Measurements from ENCODE around the gene ABL1.

Gene ABL1

GRCh38 chr9:130921300-130921988 lies 86.4 kb downstream of the ABL1 start:
- H3K4me1 ChIP-seq (ENCODE audit: control extremely low read depth in 1 of 4, control insufficient read depth in 4 of 4, insufficient read depth in 4 of 4, low read length in 3 of 4): no peaks in the 10 kb centered on the region
- 84% methylated on average over 28 of the region's 29 CpGs for WGBS (ENCODE audit: insufficient coverage)
- peaks cover 0 to 75% (median 17%) of the 10 kb centered on the region in 5 experiments for H3K27me3 ChIP-seq (replicated peaks in 2 of 5; ENCODE audit: control insufficient read depth in 4 of 5, insufficient read depth in 5 of 5, low read length in 4 of 5)
- no peak for DNase-seq
- ChIA-PET POLR2A (no interaction called here), CTCF (interaction anchor here (1.0 kb wide), 1 partner anchor 33 kb away, joined by 3 read pairs; no protein-coding TSS in a partner anchor)
- no peak overlapping the region for H3K4me3 ChIP-seq (ENCODE audit: control insufficient read depth in 1 of 7, extremely low read depth in 1 of 7, insufficient read depth in 4 of 7, low read depth in 2 of 7, low read length in 6 of 7)
- H3K36me3 ChIP-seq (ENCODE audit: control insufficient read depth in 4 of 4, insufficient read depth in 4 of 4, low read length in 3 of 4): no peaks in the 10 kb centered on the region
- no peak overlapping the region for H3K27ac ChIP-seq (ENCODE audit: insufficient read depth in 1 of 2, low read depth in 1 of 2, low read length in 2 of 2, poor library complexity in 1 of 2, severe bottlenecking in 2 of 2)
- H3K9me3 ChIP-seq (ENCODE audit: control extremely low read depth in 1 of 5, control insufficient read depth in 4 of 5, insufficient read depth in 2 of 5, low read depth in 1 of 5, low read length in 4 of 5): no peaks in the 10 kb centered on the region

GRCh38 chr9:130921989-130922892 lies 87.2 kb downstream of the ABL1 start:
- Histone ChIP-seq H3K36me3 (ENCODE audit: control insufficient read depth in 4 of 4, insufficient read depth in 4 of 4, low read length in 3 of 4) (no peaks in the 10 kb centered on the region), H3K9me3 (ENCODE audit: control extremely low read depth in 1 of 5, control insufficient read depth in 4 of 5, insufficient read depth in 2 of 5, low read depth in 1 of 5, low read length in 4 of 5) (no peaks in the 10 kb centered on the region), H3K4me3 (ENCODE audit: control insufficient read depth in 1 of 7, extremely low read depth in 1 of 7, insufficient read depth in 4 of 7, low read depth in 2 of 7, low read length in 6 of 7) (no peak overlapping the region), H3K27me3 (replicated peaks in 2 of 5; ENCODE audit: control insufficient read depth in 4 of 5, insufficient read depth in 5 of 5, low read length in 4 of 5) (peaks cover 0 to 73% (median 16%) of the 10 kb centered on the region in 5 experiments), H3K4me1 (ENCODE audit: control extremely low read depth in 1 of 4, control insufficient read depth in 4 of 4, insufficient read depth in 4 of 4, low read length in 3 of 4) (no peaks in the 10 kb centered on the region), H3K27ac (ENCODE audit: insufficient read depth in 1 of 2, low read depth in 1 of 2, low read length in 2 of 2, poor library complexity in 1 of 2, severe bottlenecking in 2 of 2) (no peak overlapping the region)
- ChIA-PET CTCF (interaction anchor here (1.0 kb wide), 1 partner anchor 34 kb away, joined by 3 read pairs; no protein-coding TSS in a partner anchor), POLR2A (no interaction called here)
- WGBS (ENCODE audit: insufficient coverage): 87% methylated on average over 29 of the region's 31 CpGs
- no peak for DNase-seq

- CTCF ChIA-PET: no interaction called here
- H3K27me3 ChIP-seq (replicated peaks in 2 of 5; ENCODE audit: control insufficient read depth in 4 of 5, insufficient read depth in 5 of 5, low read length in 4 of 5): peaks cover 0 to 65% (median 13%) of the 10 kb centered on the region in 5 experiments
- 77% methylated on average over 16 of the region's 16 CpGs for WGBS (ENCODE audit: insufficient coverage)
Observed at GRCh38 chr9:130922893-130923610, 88.0 kb downstream of the ABL1 start.

GRCh38 chr9:130923611-130924447 lies 88.8 kb downstream of the ABL1 start:
- Histone ChIP-seq H3K4me1 (ENCODE audit: control extremely low read depth in 1 of 4, control insufficient read depth in 4 of 4, insufficient read depth in 4 of 4, low read length in 3 of 4) (no peaks in the 10 kb centered on the region), H3K36me3 (ENCODE audit: control insufficient read depth in 4 of 4, insufficient read depth in 4 of 4, low read length in 3 of 4) (no peaks in the 10 kb centered on the region), H3K27me3 (replicated peaks in 2 of 5; ENCODE audit: control insufficient read depth in 4 of 5, insufficient read depth in 5 of 5, low read length in 4 of 5) (peaks cover 0 to 57% (median 10%) of the 10 kb centered on the region in 5 experiments), H3K9me3 (ENCODE audit: control extremely low read depth in 1 of 5, control insufficient read depth in 4 of 5, insufficient read depth in 2 of 5, low read depth in 1 of 5, low read length in 4 of 5) (no peaks in the 10 kb centered on the region), H3K4me3 (ENCODE audit: control insufficient read depth in 1 of 7, extremely low read depth in 1 of 7, insufficient read depth in 4 of 7, low read depth in 2 of 7, low read length in 6 of 7) (no peak overlapping the region), H3K27ac (ENCODE audit: insufficient read depth in 1 of 2, low read depth in 1 of 2, low read length in 2 of 2, poor library complexity in 1 of 2, severe bottlenecking in 2 of 2) (no peak overlapping the region)
- CTCF ChIA-PET: no interaction called here
- 90% methylated on average over 39 of the region's 42 CpGs for WGBS (ENCODE audit: insufficient coverage)
- POLR2A ChIA-PET: no interaction called here
- no peak for DNase-seq

More at GRCh38 chr9:130922893-130923610, 88.0 kb downstream of the ABL1 start:
- no peak for DNase-seq
- H3K9me3 ChIP-seq (ENCODE audit: control extremely low read depth in 1 of 5, control insufficient read depth in 4 of 5, insufficient read depth in 2 of 5, low read depth in 1 of 5, low read length in 4 of 5): no peaks in the 10 kb centered on the region
- no peaks in the 10 kb centered on the region for H3K4me1 ChIP-seq (ENCODE audit: control extremely low read depth in 1 of 4, control insufficient read depth in 4 of 4, insufficient read depth in 4 of 4, low read length in 3 of 4)
- H3K36me3 ChIP-seq (ENCODE audit: control insufficient read depth in 4 of 4, insufficient read depth in 4 of 4, low read length in 3 of 4): no peaks in the 10 kb centered on the region
- POLR2A ChIA-PET: no interaction called here
- no peak overlapping the region for H3K4me3 ChIP-seq (ENCODE audit: control insufficient read depth in 1 of 7, extremely low read depth in 1 of 7, insufficient read depth in 4 of 7, low read depth in 2 of 7, low read length in 6 of 7)
- no peak overlapping the region for H3K27ac ChIP-seq (ENCODE audit: insufficient read depth in 1 of 2, low read depth in 1 of 2, low read length in 2 of 2, poor library complexity in 1 of 2, severe bottlenecking in 2 of 2)

DNA sequence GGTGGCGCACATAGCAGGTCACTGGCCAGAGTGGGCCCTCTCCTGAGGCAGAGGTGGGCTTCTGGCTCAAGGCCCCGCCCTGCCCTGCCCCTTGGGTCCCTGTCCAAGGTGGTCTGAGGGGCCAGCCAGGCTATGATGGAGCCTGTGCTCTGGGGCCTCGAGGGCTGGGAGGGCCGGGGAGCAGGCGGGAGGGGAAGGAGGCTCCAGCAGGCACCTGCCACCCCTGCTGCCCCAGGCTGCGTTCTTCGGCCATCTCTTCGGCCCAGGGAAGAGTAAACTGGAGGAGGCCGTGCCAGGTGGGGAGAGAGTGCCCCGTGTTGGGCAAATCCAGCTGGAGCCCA lies 89.4 kb downstream of the ABL1 start:
- H3K27me3 ChIP-seq (replicated peaks in 2 of 5; ENCODE audit: control insufficient read depth in 4 of 5, insufficient read depth in 5 of 5, low read length in 4 of 5): peaks cover 0 to 54% (median 10%) of the 10 kb centered on the region in 5 experiments
- H3K36me3 ChIP-seq (ENCODE audit: control insufficient read depth in 4 of 4, insufficient read depth in 4 of 4, low read length in 3 of 4): no peaks in the 10 kb centered on the region
- H3K9me3 ChIP-seq (ENCODE audit: control extremely low read depth in 1 of 5, control insufficient read depth in 4 of 5, insufficient read depth in 2 of 5, low read depth in 1 of 5, low read length in 4 of 5): no peaks in the 10 kb centered on the region
- no peak overlapping the region for H3K27ac ChIP-seq (ENCODE audit: insufficient read depth in 1 of 2, low read depth in 1 of 2, low read length in 2 of 2, poor library complexity in 1 of 2, severe bottlenecking in 2 of 2)
- CTCF ChIA-PET: no interaction called here
- WGBS (ENCODE audit: insufficient coverage): 91% methylated on average over 9 of the region's 10 CpGs
- H3K4me1 ChIP-seq (ENCODE audit: control extremely low read depth in 1 of 4, control insufficient read depth in 4 of 4, insufficient read depth in 4 of 4, low read length in 3 of 4): no peaks in the 10 kb centered on the region
- DNase-seq: no peak
- POLR2A ChIA-PET: no interaction called here
- H3K4me3 ChIP-seq (ENCODE audit: control insufficient read depth in 1 of 7, extremely low read depth in 1 of 7, insufficient read depth in 4 of 7, low read depth in 2 of 7, low read length in 6 of 7): no peak overlapping the region

DNA sequence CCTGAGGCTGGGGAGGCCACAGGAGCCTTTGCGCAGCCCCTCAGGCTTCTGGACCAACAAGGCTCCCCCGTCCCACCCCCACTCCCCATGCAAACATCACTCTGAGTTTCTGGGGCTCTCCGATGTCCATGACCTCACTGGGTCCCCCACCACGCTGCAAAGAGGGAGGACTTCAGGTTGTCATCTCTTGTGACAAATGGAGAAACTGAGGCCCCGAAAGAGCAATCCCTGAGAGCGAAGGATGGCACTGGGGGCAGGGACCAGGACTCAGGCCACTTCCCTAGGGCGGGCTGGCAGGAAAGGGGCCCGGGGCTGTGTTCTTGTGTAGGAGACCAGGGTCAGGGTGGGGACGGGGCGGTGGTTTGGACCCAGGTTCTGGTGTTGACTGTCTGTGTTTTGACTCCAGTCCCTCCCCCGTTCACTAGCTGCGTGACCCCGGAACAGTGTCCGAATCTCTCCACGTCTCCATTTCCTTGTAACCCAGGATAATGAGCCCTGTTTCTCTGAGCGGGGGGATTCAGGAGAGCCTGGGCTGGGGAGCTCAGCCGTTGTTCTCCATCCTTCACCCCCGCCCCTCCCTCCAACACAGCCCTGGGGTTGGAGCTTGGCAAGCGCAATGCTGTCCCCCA lies 90.1 kb downstream of the ABL1 start:
- ChIA-PET CTCF (no interaction called here), POLR2A (interaction anchor here (0.7 kb wide), 1 partner anchor 114 kb away, joined by 3 read pairs; no protein-coding TSS in a partner anchor)
- peaks cover 0 to 50% (median 10%) of the 10 kb centered on the region in 5 experiments for H3K27me3 ChIP-seq (replicated peaks in 2 of 5; ENCODE audit: control insufficient read depth in 4 of 5, insufficient read depth in 5 of 5, low read length in 4 of 5)
- H3K27ac ChIP-seq (ENCODE audit: insufficient read depth in 1 of 2, low read depth in 1 of 2, low read length in 2 of 2, poor library complexity in 1 of 2, severe bottlenecking in 2 of 2): no peak overlapping the region
- WGBS (ENCODE audit: insufficient coverage): 91% methylated on average over 16 of the region's 19 CpGs
- H3K4me1 ChIP-seq (ENCODE audit: control extremely low read depth in 1 of 4, control insufficient read depth in 4 of 4, insufficient read depth in 4 of 4, low read length in 3 of 4): no peaks in the 10 kb centered on the region
- H3K9me3 ChIP-seq (ENCODE audit: control extremely low read depth in 1 of 5, control insufficient read depth in 4 of 5, insufficient read depth in 2 of 5, low read depth in 1 of 5, low read length in 4 of 5): no peaks in the 10 kb centered on the region
- no peak overlapping the region for H3K4me3 ChIP-seq (ENCODE audit: control insufficient read depth in 1 of 7, extremely low read depth in 1 of 7, insufficient read depth in 4 of 7, low read depth in 2 of 7, low read length in 6 of 7)
- H3K36me3 ChIP-seq (ENCODE audit: control insufficient read depth in 4 of 4, insufficient read depth in 4 of 4, low read length in 3 of 4): no peaks in the 10 kb centered on the region
- DNase-seq: no peak
